Measurements from ENCODE around the gene IL10RB. TPM values are rescaled to one million over a fixed set of nuclear protein-coding genes. Genes with fewer than 3 reads are reported as not detected.

The IL10RB gene
- total and polyA plus RNA-seq, 10 of the 15 experiments (the other 5 are each of a cell fraction or from before 2014, with no cell fraction given) = 15.0 to 55.1 (median 34.9) TPM

- TF ChIP-seq BCL3 (IDR thresholded peaks at IDR 0.05; ENCODE audit: borderline replicate concordance, insufficient read depth, low read depth, low read length, poor library complexity, severe bottlenecking) = no peak
- peak; percentile 81 for TF ChIP-seq MEF2A (IDR thresholded peaks at IDR 0.05; ENCODE audit: insufficient read depth, low read depth, low read length)
- TF ChIP-seq IRF3 (IDR thresholded peaks at IDR 0.05) = no peak
- peak; percentile 61 for TF ChIP-seq POLR2AphosphoS5 (IDR thresholded peaks at IDR 0.05; ENCODE audit: low read length)
- peak; percentile 92; the same call in 1 of the 2 replicates for TF ChIP-seq MTA3 (IDR thresholded peaks at IDR 0.05; ENCODE audit: borderline replicate concordance, low read length)
- no peak for TF ChIP-seq IRF5 (IDR thresholded peaks at IDR 0.05; ENCODE audit: borderline replicate concordance)
- TF ChIP-seq STAT1 (conservative IDR thresholded peaks at IDR 0.05) = no peak
- peak; percentile 21; the same call in 1 of the 2 replicates for TF ChIP-seq ZNF207 (IDR thresholded peaks at IDR 0.05; ENCODE audit: borderline replicate concordance)
- peak; percentile 80 for TF ChIP-seq ATF2 (IDR thresholded peaks at IDR 0.05; ENCODE audit: low read length)
- peak; percentile 87 for TF ChIP-seq PBX3 (IDR thresholded peaks at IDR 0.05; ENCODE audit: insufficient replicate concordance, low read depth, low read length)
- peak; percentile 46 for TF ChIP-seq JUNB (IDR thresholded peaks at IDR 0.05)
- TF ChIP-seq NR2C1 (IDR thresholded peaks at IDR 0.05) = no peak
- TF ChIP-seq SMAD1 (IDR thresholded peaks at IDR 0.05; ENCODE audit: low read depth, partially characterized antibody) = peak; percentile 96
- TF ChIP-seq CEBPB (IDR thresholded peaks at IDR 0.05; ENCODE audit: borderline replicate concordance in 1 of 2, low read depth in 2 of 2, low read length in 2 of 2) = peak in 1 of 2 experiments; percentile 86; a peak in 2 of 4 replicates
- no peak for TF ChIP-seq RCOR1 (conservative IDR thresholded peaks at IDR 0.05; ENCODE audit: low read depth, low read length)
- peak; percentile 91; a peak in 3 of 4 replicates for TF ChIP-seq EP300 (IDR thresholded peaks at IDR 0.05; ENCODE audit: borderline replicate concordance in 1 of 2, control insufficient read depth in 1 of 2, low read depth in 2 of 2, low read length in 2 of 2)
- no peak for TF ChIP-seq E2F4 (IDR thresholded peaks at IDR 0.05; ENCODE audit: low read depth, low read length)
- TF ChIP-seq RAD51 (IDR thresholded peaks at IDR 0.05) = no peak
- no peak for TF ChIP-seq SMC3 (IDR thresholded peaks at IDR 0.05; ENCODE audit: borderline replicate concordance, low read length)
- no peak for TF ChIP-seq KLF5 (IDR thresholded peaks at IDR 0.05; ENCODE audit: partially characterized antibody)
- no peak for TF ChIP-seq ZZZ3 (IDR thresholded peaks at IDR 0.05; ENCODE audit: control insufficient read depth, insufficient read length, low read depth)
Measured at GRCh38 chr21:33308586-33309490, 42.7 kb downstream of the IL10RB start (continued).
